ENCODE data around the gene ZNF783. TPM values are rescaled to one million over a fixed set of nuclear protein-coding genes. Genes with fewer than 3 reads are reported as not detected.
"Not testable (repeated sequence)": the region's sequence is repeated elsewhere in the genome, so short reads cannot be mapped to it uniquely, and the experiment has no call there.

ZNF783 gene
- total RNA-seq, 1 donor from 2014 or later = 15.1 TPM

GRCh38 chr7:149266451-149266850, 4.5 kb downstream of the ZNF783 start:
- no peak for TF ChIP-seq CTCF (IDR thresholded peaks at IDR 0.05)
- no peak for DNase-seq
- Histone ChIP-seq H3K4me3 (no peak overlapping the region), H3K4me1 (peaks cover 15% of the 10 kb centered on the region), H3K9me3 (no peaks in the 10 kb centered on the region), H3K27me3 (ENCODE audit: low read depth) (no peaks in the 10 kb centered on the region), H3K36me3 (peaks cover 60% of the 10 kb centered on the region), H3K27ac (no peak overlapping the region)
- no peak for ATAC-seq
- intact Hi-C loops (cut with DNase I) = no loop called here

- no peak overlapping the region for H3K4me3 ChIP-seq
- H3K36me3 ChIP-seq = peaks cover 72% of the 10 kb centered on the region
- intact Hi-C loops (cut with DNase I) = no loop called here
- no peaks in the 10 kb centered on the region for H3K9me3 ChIP-seq
- H3K27me3 ChIP-seq (ENCODE audit: low read depth) = no peaks in the 10 kb centered on the region
- TF ChIP-seq CTCF (IDR thresholded peaks at IDR 0.05) = no peak
- DNase-seq (no peak), ATAC-seq (no peak)
- no peak overlapping the region for H3K27ac ChIP-seq
- peaks cover 11% of the 10 kb centered on the region for H3K4me1 ChIP-seq
Observed at GRCh38 chr7:149267733-149268132, 5.7 kb downstream of the ZNF783 start.

GRCh38 chr7:149274424-149274823, 12.4 kb downstream of the ZNF783 start:
- H3K27ac ChIP-seq; DNase-seq; H3K9me3 ChIP-seq; H3K4me3 ChIP-seq; H3K27me3 ChIP-seq (ENCODE audit: low read depth); H3K4me1 ChIP-seq; ATAC-seq; intact Hi-C loops (cut with DNase I): not testable (repeated sequence)
- H3K36me3 ChIP-seq = peaks cover 80% of the 10 kb centered on the region

- DNase-seq (no peak), ATAC-seq (no peak)
- TF ChIP-seq CTCF (IDR thresholded peaks at IDR 0.05) = no peak
- Histone ChIP-seq H3K36me3 (peaks cover 71% of the 10 kb centered on the region), H3K4me3 (no peak overlapping the region), H3K27me3 (ENCODE audit: low read depth) (no peaks in the 10 kb centered on the region), H3K4me1 (no peaks in the 10 kb centered on the region), H3K27ac (no peak overlapping the region), H3K9me3 (no peaks in the 10 kb centered on the region)
- intact Hi-C loops (cut with DNase I) = no loop called here
Observed at GRCh38 chr7:149277871-149278270, 15.9 kb downstream of the ZNF783 start.

- intact Hi-C loops (cut with DNase I) = no loop called here
- Histone ChIP-seq H3K36me3 (peaks cover 65% of the 10 kb centered on the region), H3K4me1 (no peaks in the 10 kb centered on the region), H3K27ac (no peak overlapping the region), H3K4me3 (no peak overlapping the region), H3K27me3 (ENCODE audit: low read depth) (no peaks in the 10 kb centered on the region), H3K9me3 (no peaks in the 10 kb centered on the region)
- ATAC-seq = no peak
- no peak for TF ChIP-seq CTCF (IDR thresholded peaks at IDR 0.05)
- no peak for DNase-seq
Observed at GRCh38 chr7:149278396-149278795, 16.4 kb downstream of the ZNF783 start.

GRCh38 chr7:149279111-149279743, 17.2 kb downstream of the ZNF783 start:
- Histone ChIP-seq H3K9me3 (no peaks in the 10 kb centered on the region), H3K36me3 (peaks cover 62% of the 10 kb centered on the region), H3K27ac (no peak overlapping the region), H3K4me3 (no peak overlapping the region), H3K4me1 (no peaks in the 10 kb centered on the region), H3K27me3 (ENCODE audit: low read depth) (no peaks in the 10 kb centered on the region)
- intact Hi-C loops (cut with DNase I) = no loop called here
- ATAC-seq (no peak), DNase-seq (no peak)
- no peak for TF ChIP-seq CTCF (IDR thresholded peaks at IDR 0.05)

Measured in lower lobe of right lung (tissue), 2 donors.